RPMI7951 (cell line): ENCODE results near the gene PCDHB7. TPM values are rescaled to one million over a fixed set of nuclear protein-coding genes. Genes with fewer than 3 reads are reported as not detected.
"Not testable (repeated sequence)": the region's sequence is repeated elsewhere in the genome, so short reads cannot be mapped to it uniquely, and the experiment has no call there.

Experiments
- DNase-seq: peaks from one replicate; pipeline ENCODE4 v3.0.0-alpha.2; 2012; ENCODE audit warnings: low read depth
- total RNA-seq: library from RNA; depleted of rRNA; stranded (reverse); fragments of >200 nt; shearing (Covaris generic); gene quantifications from 2 replicates; pipeline ENCODE4 v1.2.3, GENCODE V29; 2014

Gene PCDHB7
- total RNA-seq, 1 experiment from 2014 or later = 0.48 TPM

- DNase-seq = no peak
Measured at GRCh38 chr5:141180313-141180712, 7.9 kb downstream of the PCDHB7 start.

- peak; percentile 68 for DNase-seq
Measured at GRCh38 chr5:141182248-141182647, 9.8 kb downstream of the PCDHB7 start, which contains the start of gene PCDHB16. TSS of gene PCDHB16 (plus strand) at chr5:141182387. CDS start at chr5:141182560, 173 bp downstream.

GRCh38 chr5:141184117-141184855 is 11.8 kb downstream of the PCDHB7 start:
- not testable (repeated sequence) for DNase-seq

- DNase-seq = peak; percentile 37
Measured at GRCh38 chr5:141186897-141187512, 14.6 kb downstream of the PCDHB7 start, which contains the start of gene PCDHB9. TSS of gene PCDHB9 (plus strand) at chr5:141187161. CDS start at chr5:141187319, 158 bp downstream.

- DNase-seq = not testable (repeated sequence)
Measured at GRCh38 chr5:141188682-141189081, 16.2 kb downstream of the PCDHB7 start.

- DNase-seq = not testable (repeated sequence)
Measured at GRCh38 chr5:141189131-141189530, 16.7 kb downstream of the PCDHB7 start.

- DNase-seq = peak; percentile 44
Measured at GRCh38 chr5:141192110-141192725, 19.8 kb downstream of the PCDHB7 start, which contains the start of gene PCDHB10. TSS of gene PCDHB10 (plus strand) at chr5:141192353. CDS start at chr5:141192553, 200 bp downstream.

- DNase-seq = not testable (repeated sequence)
Measured at GRCh38 chr5:141194332-141194731, 21.9 kb downstream of the PCDHB7 start.

- DNase-seq = no peak
Measured at GRCh38 chr5:141196363-141196762, 23.9 kb downstream of the PCDHB7 start.

- DNase-seq = no peak
Measured at GRCh38 chr5:141199359-141200235, 27.2 kb downstream of the PCDHB7 start, which contains the start of gene PCDHB11. TSS of gene PCDHB11 (plus strand) at chr5:141199627. CDS start at chr5:141199775, 148 bp downstream.

GRCh38 chr5:141201126-141201525 is 28.7 kb downstream of the PCDHB7 start:
- DNase-seq = not testable (repeated sequence)

GRCh38 chr5:141201646-141202045 is 29.2 kb downstream of the PCDHB7 start:
- not testable (repeated sequence) for DNase-seq

- peak; percentile 56 for DNase-seq
Measured at GRCh38 chr5:141208478-141208877, 36.0 kb downstream of the PCDHB7 start, which contains the start of gene PCDHB12. TSS of gene PCDHB12 (plus strand) at chr5:141208719. CDS start at chr5:141208908, 189 bp downstream.

GRCh38 chr5:141210281-141210680 is 37.8 kb downstream of the PCDHB7 start:
- not testable (repeated sequence) for DNase-seq

- not testable (repeated sequence) for DNase-seq
Measured at GRCh38 chr5:141210849-141211248, 38.4 kb downstream of the PCDHB7 start.

- peak; percentile 66 for DNase-seq
Measured at GRCh38 chr5:141213656-141214339, 41.4 kb downstream of the PCDHB7 start, which contains the start of gene PCDHB13. TSS of gene PCDHB13 (plus strand) at chr5:141213919. CDS start at chr5:141214124, 205 bp downstream.

- not testable (repeated sequence) for DNase-seq
Measured at GRCh38 chr5:141214583-141214982, 42.1 kb downstream of the PCDHB7 start.

GRCh38 chr5:141215504-141215903 is 43.1 kb downstream of the PCDHB7 start:
- not testable (repeated sequence) for DNase-seq

- DNase-seq = not testable (repeated sequence)
Measured at GRCh38 chr5:141216035-141216434, 43.6 kb downstream of the PCDHB7 start.

GRCh38 chr5:141223112-141223783 is 50.8 kb downstream of the PCDHB7 start, which contains the start of gene PCDHB14:
TSS of gene PCDHB14 (plus strand) at chr5:141223343. CDS start at chr5:141223506, 163 bp downstream.
- peak; percentile 40 for DNase-seq
